GM18517 (cell line): ENCODE results near the gene TDP1.

ENCODE experiments used
- ATAC-seq: cut with Tn5 transposase; IDR thresholded peaks from one replicate; pipeline ENCODE4 v1.9.1; 2021; ENCODE audit warnings: mild to moderate bottlenecking, moderate library complexity; ENCODE audit not compliant: unreplicated experiment

The TDP1 gene

DNA sequence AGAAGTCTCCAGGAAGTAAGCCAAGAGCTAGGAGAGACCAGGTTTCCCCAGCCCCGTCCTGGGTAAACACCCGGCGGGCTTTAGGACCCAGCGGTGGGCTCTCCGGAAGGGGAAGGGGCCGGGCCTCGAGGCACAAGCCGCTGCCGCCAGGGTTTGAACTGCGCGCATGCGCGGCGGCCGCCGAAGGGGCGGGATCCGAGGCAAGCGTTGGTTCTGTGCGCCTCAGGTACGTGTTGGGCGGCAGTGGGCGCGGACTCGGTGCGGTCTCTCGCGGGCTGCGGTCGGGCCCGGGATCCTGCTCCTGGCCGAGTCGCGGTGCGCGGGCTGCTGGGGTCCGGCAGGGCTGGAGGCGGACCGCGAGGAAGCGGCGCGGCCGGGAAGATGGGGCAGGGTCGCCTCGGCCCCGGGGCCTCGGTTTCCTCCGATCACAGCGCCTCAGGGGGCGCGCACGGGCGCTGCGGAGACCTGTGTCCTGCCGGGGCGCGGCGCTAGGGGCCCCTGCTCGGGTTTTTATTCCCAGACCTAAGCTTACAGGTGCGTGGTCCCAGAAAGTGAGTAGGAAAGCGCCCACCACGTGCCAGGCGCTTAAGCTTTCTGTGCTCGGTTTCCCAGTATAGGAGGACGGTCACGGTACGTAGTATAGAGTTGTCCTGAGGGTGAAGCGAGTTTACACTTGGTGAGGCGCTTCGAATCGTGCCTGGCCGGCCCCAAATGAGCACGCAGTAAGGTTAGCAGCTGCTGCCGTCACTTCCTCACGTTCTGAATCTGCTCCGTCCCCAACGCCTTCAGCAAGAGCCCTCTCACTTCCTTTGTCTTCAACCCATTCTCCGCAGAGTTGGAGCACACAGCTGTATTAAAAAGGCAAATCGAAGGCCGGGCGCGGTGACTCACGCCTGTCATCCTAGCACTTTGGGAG lies at the start of gene TDP1:
Gene TDP1, plus strand, starts transcription at position 183 of the 916 bp plus-strand sequence. CDS start 7,188 bp downstream, outside the sequence.
- ATAC-seq = peak; percentile 46

DNA sequence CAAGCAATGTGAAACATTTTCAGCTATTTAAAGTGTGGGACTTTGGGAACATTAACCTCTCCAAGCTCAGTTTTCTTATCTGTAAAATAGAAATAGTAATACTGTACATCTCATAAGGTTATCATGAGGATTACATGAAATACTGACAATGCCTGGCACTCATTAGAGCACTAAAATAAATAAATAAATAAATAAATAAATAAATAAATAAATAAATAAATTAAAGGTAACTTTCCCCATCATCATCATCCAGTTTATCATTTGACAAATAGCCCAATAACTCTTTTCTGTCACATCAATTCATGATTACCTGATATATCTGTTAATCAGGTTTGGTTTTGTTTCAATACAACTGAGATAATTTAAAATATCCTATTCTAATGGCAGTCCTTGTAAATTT lies 49.7 kb upstream of the TDP1 start:
- ATAC-seq = no peak

DNA sequence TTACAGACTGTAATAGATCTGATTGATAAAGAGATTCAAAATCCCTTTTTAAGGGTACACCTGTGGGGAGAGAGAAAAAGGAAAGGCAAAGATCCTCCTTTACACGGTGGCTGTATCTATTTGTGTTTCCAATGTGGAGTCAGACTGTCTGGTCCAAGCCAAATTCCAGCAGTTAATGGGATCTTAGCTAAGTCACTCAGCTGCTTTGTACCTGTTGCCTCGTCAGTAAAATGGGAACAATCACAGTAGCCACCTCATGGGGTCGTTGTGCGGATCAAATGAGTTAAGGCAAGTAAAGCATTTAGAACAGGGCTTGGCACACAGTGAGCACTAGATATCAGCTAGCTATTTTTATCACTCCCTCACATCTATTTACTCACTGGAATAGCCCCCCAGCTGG lies 48.1 kb upstream of the TDP1 start:
- ATAC-seq = no peak

DNA sequence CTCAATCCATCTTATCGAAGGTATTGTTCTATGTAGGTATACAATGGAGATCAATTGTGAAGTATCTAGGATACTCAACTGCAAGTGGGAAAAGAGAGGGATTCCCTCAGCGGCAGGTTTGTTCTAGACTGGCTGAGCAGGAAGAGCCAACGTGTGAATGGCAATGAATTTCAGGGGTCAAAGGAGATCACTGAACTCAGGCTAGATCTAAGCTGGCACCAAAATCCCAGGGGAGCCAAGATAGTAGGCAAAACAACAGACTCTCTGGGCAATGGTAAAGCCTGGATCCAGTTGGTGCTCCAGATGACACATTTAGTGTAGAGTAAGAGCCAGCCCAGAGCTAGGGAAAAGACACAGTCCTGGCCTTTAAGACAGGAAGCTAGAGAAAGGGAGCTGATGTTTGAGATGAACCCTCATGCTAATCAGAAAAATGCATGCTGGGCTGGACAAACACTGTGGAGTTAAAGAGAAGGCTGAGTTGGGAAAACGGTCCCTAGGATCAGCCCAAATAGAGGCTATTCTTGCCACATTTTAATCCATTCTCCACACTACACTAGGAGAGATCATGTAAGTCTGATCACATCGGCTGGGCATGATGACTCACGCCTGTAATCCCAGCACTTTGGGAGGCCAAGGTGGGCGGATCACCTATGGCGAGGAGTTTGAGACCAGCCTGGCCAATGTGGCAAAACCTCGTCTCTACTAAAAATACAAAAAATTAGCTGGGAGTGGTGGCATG lies 46.8 kb upstream of the TDP1 start:
- no peak for ATAC-seq

DNA sequence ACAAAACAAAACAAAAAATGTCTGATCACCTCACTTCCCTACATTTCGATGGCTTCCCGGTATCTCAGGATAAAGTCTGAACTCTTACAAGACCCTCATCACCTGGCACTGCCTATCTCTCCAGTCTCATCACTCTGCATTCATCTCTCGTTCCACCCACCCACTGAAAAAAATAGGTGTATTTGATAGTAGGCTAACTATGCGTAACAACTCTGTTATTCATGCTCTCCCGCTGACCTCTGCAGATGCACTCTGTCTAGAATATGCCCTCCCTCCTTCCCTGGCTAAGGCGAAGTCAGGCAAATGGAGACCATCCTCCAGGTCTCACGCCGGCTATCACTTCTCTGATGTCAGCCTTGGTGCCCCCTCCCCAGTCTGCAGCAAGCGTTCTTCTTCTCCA lies 46.1 kb upstream of the TDP1 start:
- no peak for ATAC-seq

DNA sequence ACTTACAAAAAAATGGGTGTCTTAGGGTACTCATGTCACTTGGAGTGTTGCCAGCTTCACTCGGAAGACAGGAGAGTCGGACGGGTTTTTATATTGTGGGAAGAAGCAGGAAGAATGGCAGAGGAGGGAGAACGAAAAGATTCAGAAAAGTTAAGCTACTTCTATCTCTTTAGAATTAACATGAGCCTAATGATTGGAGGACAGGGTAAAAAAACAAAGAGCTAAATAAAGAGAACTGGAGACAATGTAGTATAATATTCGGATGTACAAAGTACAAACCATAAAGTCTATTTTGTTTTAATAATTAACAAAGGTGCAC lies 45.1 kb upstream of the TDP1 start:
- no peak for ATAC-seq

DNA sequence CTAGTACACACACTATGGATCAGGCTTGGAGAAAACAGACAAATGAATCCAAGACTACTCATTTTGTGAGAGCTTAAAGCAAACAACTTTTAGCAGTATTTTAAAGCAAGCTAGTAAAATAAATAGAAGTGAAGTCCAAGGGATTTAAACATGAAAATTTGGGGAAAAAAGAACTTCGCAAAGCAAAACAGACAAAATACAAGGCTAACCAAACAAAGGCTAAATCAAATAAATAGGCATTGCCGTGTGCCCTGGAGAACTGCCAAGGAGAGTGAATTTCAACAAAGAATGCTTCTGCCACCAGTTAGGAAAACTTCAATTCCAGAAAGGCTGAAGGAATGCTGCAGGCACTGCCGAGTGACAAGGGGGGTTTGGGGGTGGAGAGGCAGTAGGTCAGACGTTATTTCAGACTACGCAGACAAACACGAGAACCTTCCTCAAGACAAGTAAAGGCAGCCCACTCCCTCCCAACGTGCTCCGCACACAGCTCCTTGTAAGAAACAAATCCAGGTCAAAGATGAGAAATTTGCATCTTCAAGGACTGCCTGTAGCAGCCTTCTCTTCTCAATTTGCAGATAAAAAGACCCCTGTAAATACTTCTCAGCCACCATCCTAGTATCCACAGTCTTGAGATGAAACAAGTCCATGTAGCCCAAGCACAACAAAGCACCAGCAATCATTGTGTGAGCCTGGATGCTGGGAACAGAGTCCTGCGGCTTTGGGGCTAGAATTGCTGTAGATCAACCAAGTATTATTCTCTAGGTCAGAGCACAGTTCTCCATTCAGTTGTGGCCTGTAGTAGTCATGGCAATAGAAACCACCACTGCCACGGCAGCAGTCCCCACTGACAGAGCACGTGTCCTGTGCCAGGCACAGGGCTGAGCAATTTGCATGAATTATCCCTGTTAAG lies 44.5 kb upstream of the TDP1 start:
- ATAC-seq = no peak

DNA sequence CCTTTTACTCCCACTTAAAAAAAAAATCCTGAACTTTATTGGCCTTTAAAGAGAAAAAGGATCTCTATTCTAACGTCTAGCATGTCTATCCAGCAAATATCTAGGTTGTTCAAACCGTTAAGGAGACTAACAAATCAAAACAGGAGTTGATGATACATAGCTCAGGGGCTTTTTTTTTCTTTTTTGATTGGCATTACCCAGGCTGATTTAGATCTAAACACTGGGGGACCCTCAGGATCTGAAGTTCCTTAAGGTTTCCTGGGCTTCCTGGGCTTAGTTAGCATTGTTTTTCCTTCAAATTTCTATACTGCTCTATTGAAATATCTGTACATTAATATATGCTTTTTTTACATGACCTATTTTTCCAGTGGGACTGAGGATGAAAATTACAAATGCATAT lies 43.5 kb upstream of the TDP1 start:
- ATAC-seq = no peak

DNA sequence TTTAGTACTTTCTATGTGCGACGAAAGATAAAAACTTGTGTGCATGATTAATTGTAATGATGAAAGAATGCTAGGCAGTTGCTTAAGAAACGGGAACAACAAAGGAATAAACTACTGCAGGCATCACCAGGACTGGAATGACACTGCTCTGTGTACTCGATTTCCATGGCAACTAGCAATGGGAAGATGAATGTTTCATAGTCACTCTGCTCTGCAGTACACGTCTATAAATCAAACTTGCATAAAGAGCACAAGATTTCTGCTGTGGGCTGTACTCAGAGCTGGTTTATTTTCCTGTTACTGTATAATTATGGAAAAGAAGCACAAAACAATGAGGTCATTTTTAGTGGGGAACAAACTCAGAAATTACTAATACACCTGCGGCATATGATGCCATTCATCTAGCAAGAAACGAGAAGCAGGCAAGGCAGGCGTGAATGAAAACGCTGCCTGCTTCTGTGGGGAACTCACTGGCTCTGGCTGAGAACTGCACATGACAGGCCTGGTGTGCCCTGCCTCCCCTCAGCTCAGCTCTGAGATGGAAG lies 43.0 kb upstream of the TDP1 start:
- ATAC-seq = no peak

DNA sequence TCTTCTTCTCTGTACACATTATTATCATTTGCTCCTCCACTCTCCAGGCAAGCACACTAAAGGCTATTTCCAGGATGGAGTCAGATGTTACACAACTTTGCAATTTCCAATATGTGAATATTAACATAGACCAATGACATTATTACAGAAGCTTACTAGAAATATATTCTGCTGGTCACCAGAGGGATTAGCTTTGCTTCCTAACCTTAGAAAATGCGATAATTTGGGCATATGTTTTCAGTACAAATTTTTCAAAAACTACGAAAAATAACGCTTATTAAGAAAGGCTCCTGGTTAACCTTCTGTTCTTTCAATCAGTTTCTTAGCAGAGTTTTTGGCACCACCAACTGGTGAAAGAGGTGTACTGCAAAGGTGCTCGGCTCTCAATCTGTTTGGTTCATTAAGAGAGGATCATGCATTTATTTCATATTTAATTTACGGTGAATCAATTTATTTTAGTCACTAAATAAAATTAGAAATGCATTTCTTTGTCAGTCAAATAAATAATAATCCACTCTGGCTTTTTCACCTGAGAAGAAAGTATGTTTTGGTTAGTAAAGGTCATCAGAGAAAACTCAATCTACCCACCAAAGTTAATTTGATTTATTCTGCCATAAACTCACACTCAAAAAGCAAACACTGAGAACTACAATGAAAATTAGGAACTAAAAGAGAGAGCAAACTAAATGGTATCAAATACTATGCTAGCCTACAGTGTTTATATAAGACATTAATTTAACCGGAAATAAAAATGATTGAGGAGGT lies 40.4 kb upstream of the TDP1 start:
- ATAC-seq = no peak

DNA sequence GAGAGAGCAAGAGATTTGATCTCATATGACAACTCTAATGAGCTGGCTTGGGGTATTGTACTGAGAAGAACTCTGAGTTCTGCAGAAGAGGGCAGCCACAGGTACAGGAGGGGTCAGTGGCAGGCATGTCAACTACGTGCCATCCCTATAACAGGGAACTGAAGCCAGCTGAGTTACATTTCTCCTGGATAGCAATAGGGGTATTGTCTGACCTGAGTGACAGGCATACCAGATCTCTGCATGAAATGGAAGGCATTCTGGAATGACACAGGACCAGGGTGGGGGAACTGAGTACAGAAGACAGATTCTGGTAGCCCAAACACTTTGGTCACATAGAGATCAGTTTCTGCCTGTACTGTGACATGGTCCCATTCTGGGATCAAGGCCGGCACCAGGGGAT lies 37.0 kb upstream of the TDP1 start:
- no peak for ATAC-seq

DNA sequence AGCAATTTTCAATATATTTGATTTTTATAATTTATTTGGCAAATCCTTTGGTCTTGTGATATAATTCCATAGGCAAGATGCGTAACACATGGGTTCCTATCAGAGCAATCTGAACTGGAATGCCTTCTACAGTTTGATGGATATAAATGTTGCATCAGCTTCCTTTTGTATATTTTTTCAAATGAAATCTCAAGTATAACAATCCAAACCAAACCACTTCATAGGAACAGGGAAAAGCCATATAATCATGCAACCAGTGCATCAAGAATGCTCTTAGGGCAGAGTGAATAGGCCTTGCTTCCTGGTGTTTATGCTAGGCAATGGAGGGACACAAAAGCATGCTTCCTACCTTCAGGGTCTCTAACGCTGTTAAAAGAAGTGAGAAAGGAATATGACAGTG lies 35.7 kb upstream of the TDP1 start:
- ATAC-seq = no peak

DNA sequence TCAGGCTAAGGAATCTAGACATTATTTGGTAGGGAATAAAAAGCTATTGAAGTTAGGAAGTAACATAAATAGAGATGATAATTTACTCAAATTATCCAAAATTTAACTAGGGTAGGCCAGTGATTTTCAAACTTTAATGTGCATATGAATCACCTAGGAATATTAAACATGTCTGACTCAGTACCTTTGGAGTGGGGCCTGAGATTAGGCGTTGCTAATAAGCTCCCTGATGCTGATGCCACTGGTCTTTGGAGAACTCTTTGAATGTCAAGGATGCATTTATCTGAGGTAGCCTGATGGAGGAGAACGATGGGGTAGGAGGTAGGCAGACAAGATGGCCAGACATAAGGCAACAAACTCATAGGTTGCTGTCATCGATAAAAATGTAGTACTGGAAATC lies 34.4 kb upstream of the TDP1 start:
- no peak for ATAC-seq

DNA sequence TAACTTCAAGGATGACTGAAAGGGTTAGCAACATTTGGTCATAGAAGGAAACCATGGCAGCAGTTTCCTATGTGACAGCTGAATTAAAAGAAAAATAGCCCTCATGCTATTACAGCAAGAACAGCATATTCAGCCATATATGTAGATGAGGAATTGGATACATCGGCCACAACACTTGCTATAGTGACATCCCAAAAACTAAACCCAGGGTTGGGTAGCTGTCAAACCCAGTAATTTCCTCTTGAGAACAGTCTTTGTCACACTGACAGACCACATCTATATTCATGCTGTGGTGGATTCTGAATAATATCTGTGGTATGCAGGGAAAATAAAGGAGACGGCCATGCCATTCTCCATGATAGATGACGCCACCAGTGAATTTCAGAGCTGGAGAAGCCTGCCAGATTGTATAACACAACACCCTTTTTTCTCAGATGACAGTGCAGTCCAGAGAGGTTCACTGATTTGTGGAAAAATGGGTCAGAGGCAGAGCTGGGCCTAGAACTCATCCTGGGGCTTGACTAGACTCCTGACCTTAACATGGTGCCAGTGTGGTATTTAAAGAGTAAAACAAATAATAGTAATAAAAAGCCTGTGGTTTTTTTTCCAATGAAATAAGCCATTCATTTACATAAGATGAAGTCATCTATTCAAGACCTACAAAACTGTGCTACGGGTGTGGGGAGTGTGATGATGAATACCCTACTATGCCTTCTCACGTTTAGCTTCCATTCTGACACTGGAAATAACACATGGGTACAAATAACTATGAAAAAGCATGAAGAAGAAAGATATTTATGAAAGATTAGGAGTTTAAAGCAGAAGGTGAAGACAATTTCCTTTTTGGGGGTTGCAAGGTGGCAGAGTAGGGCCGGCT lies 33.5 kb upstream of the TDP1 start:
- no peak for ATAC-seq

DNA sequence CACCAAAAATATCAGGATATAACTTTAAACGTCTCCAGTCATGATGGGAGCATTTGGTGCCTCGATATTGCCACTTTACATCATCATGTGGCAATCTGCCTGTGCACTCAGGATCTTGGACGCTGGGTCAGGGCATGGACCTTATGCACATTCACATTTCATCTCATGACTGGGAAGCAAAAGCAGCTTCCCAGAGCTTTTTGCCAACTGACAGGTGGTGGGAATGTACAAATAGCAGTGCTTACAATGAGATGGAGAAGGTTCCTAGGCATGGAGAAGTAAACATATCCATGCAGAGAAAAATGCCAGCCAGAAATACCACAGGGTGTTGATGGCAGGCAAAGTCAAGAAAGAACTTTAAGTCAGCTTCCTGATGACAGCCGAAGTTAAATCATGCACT lies 31.5 kb upstream of the TDP1 start:
- ATAC-seq = no peak

DNA sequence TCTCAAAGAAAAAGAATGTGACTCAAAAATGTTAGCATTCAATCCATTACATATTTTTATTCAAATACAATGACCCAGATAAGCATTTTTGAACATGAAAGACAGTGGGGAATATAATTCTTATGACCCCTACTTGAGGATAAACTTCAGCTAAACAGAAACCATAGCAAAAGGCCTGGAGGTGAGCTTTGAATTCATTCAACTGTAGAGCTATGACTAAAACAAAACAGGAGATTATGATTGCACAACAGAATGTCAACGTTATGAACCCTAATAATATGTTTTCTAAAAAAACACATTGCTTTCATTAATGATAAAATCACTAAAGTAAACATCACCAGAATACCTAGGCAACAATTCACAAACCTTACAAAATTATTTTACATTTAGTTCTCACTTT lies 29.0 kb upstream of the TDP1 start:
- ATAC-seq = no peak

DNA sequence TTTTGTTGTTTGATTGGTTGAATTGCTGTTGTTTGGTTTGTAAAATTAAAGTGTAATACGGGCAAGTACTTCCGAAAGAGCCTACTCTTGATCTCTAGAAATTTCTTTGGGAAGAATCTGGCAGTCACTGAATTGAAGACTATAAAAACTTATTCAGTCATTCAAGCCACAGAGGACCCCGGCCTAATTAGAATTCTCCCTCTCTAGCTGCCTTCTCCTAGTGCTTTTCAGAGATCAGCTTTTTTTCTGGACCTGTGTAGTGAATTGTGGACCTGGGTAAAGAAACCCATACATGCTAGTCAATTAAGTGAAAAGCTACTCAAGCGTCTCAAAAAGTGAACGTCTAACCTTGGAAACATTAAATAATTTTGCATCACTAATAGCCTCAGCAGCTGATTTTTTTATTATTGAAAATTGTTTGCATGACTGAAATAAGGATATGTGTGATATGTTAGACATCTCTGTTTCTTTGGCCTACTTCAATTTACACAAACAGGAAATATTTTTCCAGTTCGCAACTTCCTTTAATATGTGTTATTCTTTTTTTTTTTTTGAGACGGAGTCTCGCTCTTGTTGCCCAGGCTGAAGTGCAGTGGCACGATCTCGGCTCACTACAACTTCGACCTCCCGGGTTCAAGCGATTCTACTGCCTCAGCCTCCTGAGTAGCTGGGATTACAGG lies 28.4 kb upstream of the TDP1 start:
- ATAC-seq = no peak

DNA sequence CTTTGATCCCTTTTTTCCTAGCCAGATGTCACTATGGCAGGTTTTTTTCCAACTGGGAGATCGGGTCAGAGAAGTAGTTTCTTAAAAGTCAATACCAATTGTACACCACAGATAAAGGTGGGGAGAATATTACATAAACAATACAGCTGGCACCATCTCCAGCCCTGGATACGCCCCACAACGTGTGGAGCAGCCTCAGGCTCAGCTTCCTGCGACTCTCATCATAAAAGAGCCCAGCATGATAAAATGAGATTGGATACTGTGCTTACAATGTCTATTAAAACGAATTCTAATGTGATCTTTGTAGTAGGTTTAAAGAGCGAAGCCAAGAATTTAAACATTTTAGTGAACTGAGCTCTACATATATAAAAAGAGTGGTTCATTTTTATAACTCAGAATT lies 22.7 kb upstream of the TDP1 start:
- ATAC-seq = no peak

DNA sequence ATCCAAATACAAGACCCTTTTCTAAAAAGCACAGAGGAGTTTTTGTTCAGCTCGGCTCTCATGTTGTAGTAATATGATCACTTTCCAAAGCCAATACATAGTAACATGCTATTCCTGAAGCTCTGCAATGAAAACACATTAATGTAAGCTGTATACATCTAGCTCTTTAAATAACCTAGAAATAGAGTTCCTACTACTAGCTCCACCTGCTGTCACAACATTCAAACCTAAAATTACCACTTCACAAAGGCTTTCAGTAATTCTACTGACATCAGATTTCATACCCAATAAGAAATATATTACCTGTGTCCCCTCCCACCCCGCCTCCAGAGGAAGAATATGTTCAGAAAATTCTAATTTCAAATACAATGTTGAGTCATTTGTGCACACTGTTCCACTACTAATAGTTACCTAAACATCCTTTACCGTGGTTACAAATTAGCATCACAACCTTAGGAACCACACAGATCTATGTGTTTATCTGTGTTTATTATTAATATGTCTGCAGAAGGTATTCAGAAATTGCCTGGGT lies 19.0 kb upstream of the TDP1 start:
- no peak for ATAC-seq
